KBM-7 (cell line): ENCODE results near the gene PIK3C2G.

Experiments
- DNase-seq: peaks from one replicate; pipeline ENCODE4 v3.0.0-alpha.2; 2015
- in situ Hi-C: fragments of 300-500 bp; cut with MboI; formaldehyde crosslinking; loops from 2 replicates; pipeline ENCODE4 v1.14.3; 2020; ENCODE audit warnings: low sequenced_read_pairs, low pct_unique_long_range_greater_than_20kb, mixed read lengths

PIK3C2G gene

DNA sequence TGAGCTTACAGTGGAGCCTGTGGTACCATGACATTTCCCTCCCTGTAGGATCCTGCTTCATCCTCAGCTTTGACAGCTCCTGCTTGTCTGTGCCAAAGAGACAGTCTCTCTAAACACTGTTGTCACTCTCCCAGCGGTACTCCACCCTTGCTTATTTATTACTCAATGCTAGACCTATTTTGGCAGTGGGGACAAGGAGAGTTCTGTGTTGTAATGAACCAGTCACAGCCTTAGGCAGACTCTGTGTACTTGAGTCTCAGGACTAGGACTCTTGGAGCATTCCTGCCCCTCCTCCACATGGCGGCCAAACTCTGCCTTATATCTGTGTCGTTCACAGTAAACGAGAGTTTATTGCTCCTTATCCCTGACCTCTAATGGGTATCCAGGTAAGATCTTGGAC, 70.9 kb downstream of the PIK3C2G start:
- in situ Hi-C loops, result no loop called here
- DNase-seq, result no peak

- DNase-seq, result no peak
- in situ Hi-C loops, result no loop called here
These were observed 78.3 kb downstream of the PIK3C2G start for GRCh38 chr12:18339633-18340032.

- in situ Hi-C loops, result no loop called here
- no peak for DNase-seq
These were observed 78.9 kb downstream of the PIK3C2G start for GRCh38 chr12:18340186-18340585.

GRCh38 chr12:18340786-18341185, 79.5 kb downstream of the PIK3C2G start:
- DNase-seq, result no peak
- in situ Hi-C loops, result no loop called here

DNA sequence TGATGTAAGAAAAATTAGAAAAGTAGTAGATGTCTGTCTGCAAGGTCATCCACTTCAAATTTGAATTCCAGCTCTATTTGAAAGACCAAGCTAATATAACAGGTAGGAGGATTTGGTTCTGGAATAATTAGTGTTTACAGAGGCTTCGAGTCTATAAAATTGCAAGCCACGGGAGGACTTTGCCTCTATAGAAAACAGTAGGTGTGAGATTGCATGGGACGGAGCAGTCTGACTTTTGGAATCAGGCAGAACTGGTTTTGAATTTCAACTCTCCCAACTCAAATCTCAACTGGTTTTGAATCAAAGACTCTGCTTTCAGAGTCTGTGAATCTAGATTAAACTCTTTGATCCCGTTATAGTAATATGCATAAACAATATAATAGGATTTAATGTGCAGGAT, 82.4 kb downstream of the PIK3C2G start:
- DNase-seq, result no peak
- in situ Hi-C loops, result no loop called here

- in situ Hi-C loops, result no loop called here
- DNase-seq, result peak; percentile 35
These were observed 83.9 kb downstream of the PIK3C2G start for GRCh38 chr12:18345021-18345735.

DNA sequence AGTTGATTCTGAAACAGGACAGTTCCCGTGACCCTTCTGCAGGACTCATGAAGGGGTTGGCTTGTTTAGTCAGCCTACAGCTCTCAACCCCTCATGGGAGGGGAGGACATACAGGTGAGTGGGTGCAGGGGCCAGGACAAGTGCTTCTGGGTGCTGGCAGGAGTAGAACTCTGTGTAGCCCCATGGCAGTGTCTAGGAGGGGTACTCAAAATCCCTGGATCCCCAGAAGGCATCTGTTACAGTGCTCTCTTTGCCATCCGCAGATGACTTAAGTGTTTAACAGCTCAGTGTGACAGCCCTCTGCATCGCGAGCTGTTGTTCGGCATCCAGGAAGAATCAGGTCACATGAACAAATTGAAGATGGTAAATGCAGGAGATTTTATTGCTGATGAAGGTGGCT, 91.0 kb downstream of the PIK3C2G start:
- no peak for DNase-seq
- in situ Hi-C loops, result no loop called here

DNA sequence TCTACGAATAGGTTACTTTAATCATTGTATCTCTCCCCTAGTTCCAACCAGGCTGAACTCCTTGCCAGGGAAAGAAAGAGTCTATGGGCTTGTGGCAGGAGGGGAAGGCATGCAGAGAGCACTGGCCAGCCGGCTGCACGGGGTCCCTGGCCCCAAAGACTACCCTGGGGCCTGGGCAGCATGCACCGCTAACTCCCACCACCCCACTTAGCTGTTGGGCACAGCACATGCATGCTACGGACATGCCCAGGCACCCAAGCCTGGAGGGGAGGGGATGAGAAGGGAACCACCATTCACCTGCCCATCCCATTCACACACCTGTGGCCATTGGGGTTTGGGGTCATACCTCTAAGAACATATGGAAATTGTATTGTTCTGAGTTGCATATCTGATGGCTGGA, 94.1 kb downstream of the PIK3C2G start:
- in situ Hi-C loops, result no loop called here
- DNase-seq, result no peak

DNA sequence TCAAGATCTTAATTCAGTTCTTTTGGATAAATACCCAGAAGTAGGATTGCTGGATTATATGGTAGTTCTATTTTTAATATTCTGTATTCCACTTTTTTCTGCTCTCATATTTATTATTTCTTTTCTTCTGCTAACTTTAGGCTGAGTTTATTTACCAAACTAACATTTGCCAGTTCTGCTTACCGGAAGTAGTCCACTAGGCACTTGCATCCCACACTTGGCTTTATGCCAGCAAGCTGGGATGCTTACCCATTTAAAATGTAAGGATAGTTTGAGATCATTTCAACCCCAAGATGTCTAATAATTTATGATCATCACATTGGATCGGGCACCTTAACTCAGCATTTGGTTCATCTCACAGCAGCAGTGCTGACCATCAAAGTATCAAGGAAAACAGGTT, 96.8 kb downstream of the PIK3C2G start:
- no peak for DNase-seq
- in situ Hi-C loops, result no loop called here

DNA sequence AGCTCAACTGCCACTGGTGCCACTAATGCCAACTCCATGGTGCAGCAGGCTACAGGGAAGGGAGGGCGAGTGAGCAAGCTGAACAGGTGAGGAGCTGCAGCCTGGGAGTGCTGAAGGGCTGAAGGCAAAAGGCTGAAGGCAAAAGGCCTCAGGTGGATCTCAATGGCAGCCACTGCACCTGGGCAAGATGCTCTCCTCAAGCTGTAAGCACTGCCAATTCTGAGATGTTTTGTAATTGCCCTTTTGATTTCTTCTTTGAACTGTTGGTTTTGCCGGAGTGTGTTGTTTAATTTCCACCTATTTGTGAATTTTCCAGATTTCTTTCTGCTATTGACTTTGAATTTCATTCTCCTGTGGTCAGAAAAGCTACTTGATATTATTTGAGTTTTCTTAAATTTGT, 97.6 kb downstream of the PIK3C2G start:
- DNase-seq, result no peak
- in situ Hi-C loops, result no loop called here

DNA sequence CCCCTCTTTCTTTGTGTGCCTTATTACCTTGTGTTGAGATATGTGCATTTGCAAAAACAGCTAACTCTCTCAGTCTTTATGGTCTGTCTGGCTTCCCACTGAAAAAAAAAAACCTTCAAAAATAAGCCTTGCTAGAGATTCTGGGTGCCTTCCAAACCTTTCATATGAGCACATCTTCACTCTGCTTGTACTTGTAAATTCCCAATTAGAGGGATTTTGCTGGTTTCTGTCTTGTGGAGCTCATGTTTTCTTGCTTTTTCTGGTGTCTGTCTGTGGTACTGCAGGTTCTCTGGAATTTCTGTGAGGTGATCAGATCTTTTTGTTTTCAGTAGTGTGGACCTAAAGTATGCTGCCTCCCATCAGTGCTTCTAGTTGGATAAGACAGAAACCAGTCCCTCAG, 100.1 kb downstream of the PIK3C2G start:
- in situ Hi-C loops, result no loop called here
- DNase-seq, result no peak

DNA sequence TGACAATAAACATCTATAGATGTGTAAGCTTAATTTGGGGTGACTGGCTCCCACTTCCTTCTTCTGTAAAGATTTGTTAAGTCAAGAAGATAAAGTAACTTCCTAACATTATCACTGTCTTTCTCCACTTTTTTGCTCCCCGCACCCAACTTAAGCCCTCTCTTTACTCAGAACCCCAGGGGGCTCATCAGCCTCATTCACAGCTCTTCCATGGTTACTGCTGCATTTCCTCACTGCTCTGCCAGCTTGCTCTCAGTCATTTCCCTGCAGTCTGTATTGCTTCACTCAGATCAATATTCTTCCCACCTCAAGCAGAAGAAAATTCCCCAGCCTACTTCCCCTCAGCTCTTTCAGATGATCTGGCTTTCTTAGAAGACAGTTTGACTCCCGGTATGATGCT, 102.0 kb downstream of the PIK3C2G start:
- in situ Hi-C loops, result no loop called here
- DNase-seq, result no peak

DNA sequence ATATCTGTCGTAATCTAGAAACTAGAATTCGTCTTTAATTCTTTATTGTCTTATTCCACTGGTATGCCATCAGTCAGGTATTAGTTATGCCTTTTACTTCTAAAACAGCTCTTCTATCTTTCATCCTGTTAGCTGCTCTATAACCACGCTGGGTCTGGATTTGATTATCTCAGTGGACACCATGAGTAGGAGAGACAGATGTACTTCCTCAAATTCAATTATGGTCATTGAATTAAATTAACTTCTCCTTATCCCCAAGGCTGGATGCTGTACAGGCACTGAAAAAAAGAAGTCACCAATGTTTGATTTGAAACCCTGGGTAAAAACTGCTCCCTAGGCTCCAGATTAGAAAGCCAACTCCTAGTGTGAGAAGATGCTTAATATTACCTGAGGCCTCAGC, 107.3 kb downstream of the PIK3C2G start:
- in situ Hi-C loops, result no loop called here
- peak; percentile 12 for DNase-seq

GRCh38 chr12:18373181-18373580, 111.9 kb downstream of the PIK3C2G start:
- DNase-seq, result no peak
- in situ Hi-C loops, result no loop called here

- no peak for DNase-seq
- in situ Hi-C loops, result no loop called here
These were observed 113.8 kb downstream of the PIK3C2G start for GRCh38 chr12:18375131-18375530.

GRCh38 chr12:18375583-18375982, 114.3 kb downstream of the PIK3C2G start:
- DNase-seq, result no peak
- in situ Hi-C loops, result no loop called here

GRCh38 chr12:18382236-18382885, 121.0 kb downstream of the PIK3C2G start:
- no peak for DNase-seq
- in situ Hi-C loops, result no loop called here

- in situ Hi-C loops, result no loop called here
- no peak for DNase-seq
These were observed 121.9 kb downstream of the PIK3C2G start for GRCh38 chr12:18383203-18383602.

DNA sequence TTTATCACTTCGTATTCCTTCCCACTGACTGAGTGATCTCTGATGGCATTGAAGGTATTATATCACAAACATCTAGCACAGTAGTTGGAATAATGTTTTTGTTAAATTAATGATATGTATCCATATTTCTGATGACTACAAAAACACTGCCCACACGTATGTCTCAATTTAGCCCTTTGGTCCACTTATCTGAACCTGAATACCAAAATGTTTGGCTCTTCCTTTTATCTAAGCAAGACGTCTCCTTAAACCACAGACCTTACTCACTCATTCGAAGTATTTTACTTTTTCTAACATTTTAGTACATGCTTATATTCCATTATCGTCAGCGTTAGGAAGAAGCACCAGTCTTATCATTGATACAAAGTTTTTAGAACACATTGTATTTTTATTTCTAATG, 126.4 kb downstream of the PIK3C2G start:
- no peak for DNase-seq
- in situ Hi-C loops, result no loop called here

DNA sequence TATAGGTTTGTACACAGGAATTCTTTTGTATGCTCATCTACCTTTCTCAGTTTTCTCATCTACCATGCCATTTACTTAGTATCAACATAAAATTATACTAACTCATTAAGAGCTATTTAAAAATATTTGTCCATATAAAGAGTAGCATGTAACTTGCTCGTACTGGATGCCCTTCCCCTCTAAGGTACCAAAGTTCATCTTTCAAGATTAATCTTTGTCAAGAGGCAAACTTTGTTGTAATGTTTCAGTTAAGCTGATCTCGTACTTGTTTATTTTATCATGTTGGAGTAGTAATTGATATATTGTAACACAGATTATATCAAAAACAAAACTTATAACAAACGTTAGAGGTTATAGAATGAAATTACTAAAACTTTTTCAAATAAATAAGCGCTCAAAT, 128.5 kb downstream of the PIK3C2G start:
- in situ Hi-C loops, result no loop called here
- DNase-seq, result no peak

DNA sequence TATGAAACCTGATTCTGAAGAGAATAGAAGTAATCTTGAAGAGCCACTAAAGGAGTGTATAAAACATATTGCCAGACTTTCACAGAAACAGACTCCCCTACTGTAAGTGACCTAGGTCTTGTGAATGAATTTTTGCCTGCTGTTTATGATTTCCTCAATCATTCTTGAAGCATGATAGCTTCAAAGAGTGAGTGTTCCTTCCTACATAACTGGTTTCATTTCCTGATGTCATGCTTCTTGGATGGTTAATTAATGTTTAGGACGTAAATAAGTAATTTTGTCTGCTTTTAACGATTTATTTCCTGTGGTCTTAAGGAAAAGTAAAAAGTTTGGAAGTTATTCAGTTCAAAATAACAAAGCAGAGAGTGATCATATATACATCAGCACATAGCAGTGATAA, 129.8 kb downstream of the PIK3C2G start:
- in situ Hi-C loops, result no loop called here

More for the DNA sequence above, 129.8 kb downstream of the PIK3C2G start:
- no peak for DNase-seq
